ENCODE measurements around the gene ABR. TPM values are rescaled to one million over a fixed set of nuclear protein-coding genes. Genes with fewer than 3 reads are reported as not detected.
"Not testable (repeated sequence)": the region's sequence is repeated elsewhere in the genome, so short reads cannot be mapped to it uniquely, and the experiment has no call there.

Gene ABR
- total RNA-seq, 1 experiment from 2014 or later: 78.3 TPM

DNA sequence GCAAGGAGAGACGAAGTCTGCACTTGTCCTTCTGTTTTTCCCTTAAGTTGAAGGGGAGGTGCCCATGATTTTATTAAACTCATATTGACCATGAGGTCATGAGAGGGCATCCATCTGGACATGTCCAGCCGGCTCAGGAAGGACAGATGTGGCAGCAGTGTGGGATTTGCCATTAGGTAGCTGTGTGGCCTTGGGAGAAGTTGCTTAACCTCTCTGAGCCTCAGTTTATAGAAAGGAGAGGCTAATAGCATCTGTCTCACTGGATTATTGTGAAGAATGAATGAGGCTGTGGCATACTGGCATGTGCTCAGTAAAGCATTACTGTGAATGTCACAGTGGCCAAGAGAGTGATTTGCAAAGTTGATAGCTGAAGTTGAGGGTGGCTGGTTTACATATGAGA, 181.7 kb downstream of the ABR start:
- no peaks in the 10 kb centered on the region for H3K9me3 ChIP-seq
- Mint-ChIP-seq H3K27me3 (ENCODE audit: insufficient read depth, unreplicated experiment) (no peaks in the 10 kb centered on the region), H3K4me3 (ENCODE audit: unreplicated experiment) (peak overlapping the region; percentile 97), H3K4me1 (ENCODE audit: low read depth, unreplicated experiment) (peaks cover 11% of the 10 kb centered on the region), H3K36me3 (ENCODE audit: insufficient read depth, unreplicated experiment) (peaks cover 53% of the 10 kb centered on the region), H3K9me3 (ENCODE audit: unreplicated experiment) (peaks cover 9% of the 10 kb centered on the region), H3K27ac (ENCODE audit: unreplicated experiment) (no peak overlapping the region)
- no peak for DNase-seq
- TF ChIP-seq, protein P1, sequence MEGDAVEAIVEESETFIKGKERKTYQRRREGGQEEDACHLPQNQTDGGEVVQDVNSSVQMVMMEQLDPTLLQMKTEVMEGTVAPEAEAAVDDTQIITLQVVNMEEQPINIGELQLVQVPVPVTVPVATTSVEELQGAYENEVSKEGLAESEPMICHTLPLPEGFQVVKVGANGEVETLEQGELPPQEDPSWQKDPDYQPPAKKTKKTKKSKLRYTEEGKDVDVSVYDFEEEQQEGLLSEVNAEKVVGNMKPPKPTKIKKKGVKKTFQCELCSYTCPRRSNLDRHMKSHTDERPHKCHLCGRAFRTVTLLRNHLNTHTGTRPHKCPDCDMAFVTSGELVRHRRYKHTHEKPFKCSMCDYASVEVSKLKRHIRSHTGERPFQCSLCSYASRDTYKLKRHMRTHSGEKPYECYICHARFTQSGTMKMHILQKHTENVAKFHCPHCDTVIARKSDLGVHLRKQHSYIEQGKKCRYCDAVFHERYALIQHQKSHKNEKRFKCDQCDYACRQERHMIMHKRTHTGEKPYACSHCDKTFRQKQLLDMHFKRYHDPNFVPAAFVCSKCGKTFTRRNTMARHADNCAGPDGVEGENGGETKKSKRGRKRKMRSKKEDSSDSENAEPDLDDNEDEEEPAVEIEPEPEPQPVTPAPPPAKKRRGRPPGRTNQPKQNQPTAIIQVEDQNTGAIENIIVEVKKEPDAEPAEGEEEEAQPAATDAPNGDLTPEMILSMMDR (IDR thresholded peaks at IDR 0.05; ENCODE audit: insufficient read depth in 1 of 2, low read depth in 1 of 2, low read length in 1 of 2, severe bottlenecking in 1 of 2, unreplicated experiment in 1 of 2): no peak
- peaks cover 8% of the 10 kb centered on the region for H3K36me3 ChIP-seq (ENCODE audit: control insufficient read depth, insufficient read depth, low read length)
- BruUV-seq (replicated peaks): no TSS peak
- ChIA-PET POLR2A (no interaction called here), CTCF (interaction anchor here (1.9 kb wide), 1 partner anchor 586 kb away, joined by 21 read pairs; no protein-coding TSS in a partner anchor)
- H3K4me3 ChIP-seq (ENCODE audit: low read depth, low read length): peak overlapping the region; percentile 87
- peaks cover 10% of the 10 kb centered on the region for H3K4me1 ChIP-seq
- intact Hi-C loops (cut with micrococcal nuclease; ENCODE audit: unreplicated experiment): loop anchor here (2.0 to 5.0 kb wide), 2 partner anchors 59 to 856 kb away; a partner anchor contains a TSS
- H3K27me3 ChIP-seq (replicated peaks; ENCODE audit: control insufficient read depth, insufficient read depth, low read length): no peaks in the 10 kb centered on the region

DNA sequence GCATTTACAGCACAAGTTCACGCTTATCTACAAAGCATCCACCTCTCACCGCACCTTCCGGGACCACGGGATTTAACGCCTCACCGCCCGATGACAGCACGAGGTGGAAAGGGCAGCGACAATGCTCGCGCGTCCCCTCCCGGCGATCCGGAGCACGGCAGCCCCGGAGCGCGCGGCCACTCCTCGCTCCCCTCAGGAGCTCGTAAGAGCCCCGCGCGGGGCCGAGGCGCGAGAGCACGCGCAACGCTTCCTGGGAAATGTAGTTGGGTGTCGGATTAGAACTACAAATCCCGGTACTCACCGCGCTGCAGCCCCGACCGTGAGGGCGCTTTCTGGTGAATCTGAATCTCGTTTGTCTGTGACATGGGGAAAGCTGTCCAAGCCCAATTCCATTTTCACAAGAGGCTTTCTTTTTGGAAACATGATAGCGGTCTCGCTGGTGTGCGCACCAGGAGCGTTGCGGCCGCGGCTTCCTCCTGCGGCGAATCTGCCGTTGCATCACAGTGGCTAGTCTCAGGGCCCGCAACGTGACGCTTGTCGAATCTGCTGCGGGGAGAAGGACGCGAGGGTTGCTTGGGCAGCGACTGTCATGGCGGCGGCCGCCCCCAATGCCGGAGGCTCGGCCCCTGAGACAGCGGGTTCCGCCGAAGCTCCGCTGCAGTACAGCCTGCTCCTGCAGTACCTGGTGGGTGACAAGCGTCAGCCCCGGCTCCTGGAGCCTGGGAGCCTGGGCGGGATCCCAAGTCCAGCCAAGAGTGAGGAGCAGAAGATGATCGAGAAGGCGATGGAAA, 183.0 kb downstream of the ABR start, which contains the start of gene TIMM22:
Gene TIMM22 (plus strand): TSS at position 576 of the 791 bp plus-strand sequence. CDS start 14 bp downstream, at position 590.
- Histone ChIP-seq H3K36me3 (ENCODE audit: control insufficient read depth, insufficient read depth, low read length) (peaks cover 5% of the 10 kb centered on the region), H3K27me3 (replicated peaks; ENCODE audit: control insufficient read depth, insufficient read depth, low read length) (no peaks in the 10 kb centered on the region), H3K9me3 (no peaks in the 10 kb centered on the region), H3K4me1 (peaks cover 10% of the 10 kb centered on the region), H3K4me3 (ENCODE audit: low read depth, low read length) (peak within 1 kb of the TSS; percentile 87)
- TF ChIP-seq, protein P1 (IDR thresholded peaks at IDR 0.05; ENCODE audit: insufficient read depth in 1 of 2, low read depth in 1 of 2, low read length in 1 of 2, severe bottlenecking in 1 of 2, unreplicated experiment in 1 of 2): peak; percentile 93 to 95
- DNase-seq: peak; percentile 97
- peaks cover 39% of the 10 kb centered on the region for H3K36me3 Mint-ChIP-seq (ENCODE audit: insufficient read depth, unreplicated experiment)
- peak within 1 kb of the TSS; percentile 99 for H3K27ac Mint-ChIP-seq (ENCODE audit: unreplicated experiment)
- POLR2A ChIA-PET: interaction anchor here (0.5 to 1.6 kb wide), 5 partner anchors 17 to 493 kb away, joined by 3 to 10 read pairs (median 5); partner anchors contain the start of gene NXN
- no peaks in the 10 kb centered on the region for H3K27me3 Mint-ChIP-seq (ENCODE audit: insufficient read depth, unreplicated experiment)
- peaks cover 9% of the 10 kb centered on the region for H3K9me3 Mint-ChIP-seq (ENCODE audit: unreplicated experiment)
- CTCF ChIA-PET: interaction anchor here (0.5 to 1.9 kb wide), 17 partner anchors 9 to 613 kb away, joined by 3 to 21 read pairs (median 4); partner anchors contain the start of genes NXN and VPS53
- intact Hi-C loops (cut with micrococcal nuclease; ENCODE audit: unreplicated experiment): loop anchor here (1.0 to 5.0 kb wide), 3 partner anchors 584 to 854 kb away; partner anchors contain the start of gene RPH3AL
- no TSS peak for BruUV-seq (replicated peaks)
- H3K4me1 Mint-ChIP-seq (ENCODE audit: low read depth, unreplicated experiment): peaks cover 11% of the 10 kb centered on the region
- peak within 1 kb of the TSS; percentile 97 for H3K4me3 Mint-ChIP-seq (ENCODE audit: unreplicated experiment)

DNA sequence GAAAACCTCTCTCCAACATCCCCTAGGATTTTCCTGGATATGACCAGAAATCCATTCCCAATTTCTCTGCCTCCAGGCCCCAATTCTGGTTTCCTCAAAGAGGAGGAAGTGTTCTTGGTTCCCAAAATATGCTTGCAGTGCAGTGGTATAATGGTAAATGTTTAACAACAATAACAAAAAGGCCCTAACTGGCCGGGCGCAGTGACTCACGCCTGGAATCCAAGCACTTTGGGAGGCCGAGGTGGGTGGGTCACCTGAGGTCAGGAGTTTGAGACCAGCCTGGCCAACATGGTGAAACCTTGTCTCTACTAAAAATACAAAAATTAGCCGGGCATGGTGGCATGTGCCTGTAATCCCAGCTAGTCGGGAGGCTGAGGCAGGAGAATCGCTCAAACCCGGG, 184.5 kb downstream of the ABR start:
- H3K27me3 ChIP-seq (replicated peaks; ENCODE audit: control insufficient read depth, insufficient read depth, low read length); H3K9me3 Mint-ChIP-seq (ENCODE audit: unreplicated experiment); H3K4me3 Mint-ChIP-seq (ENCODE audit: unreplicated experiment); H3K27me3 Mint-ChIP-seq (ENCODE audit: insufficient read depth, unreplicated experiment); H3K36me3 ChIP-seq (ENCODE audit: control insufficient read depth, insufficient read depth, low read length); H3K4me3 ChIP-seq (ENCODE audit: low read depth, low read length); DNase-seq; H3K9me3 ChIP-seq; BruUV-seq (replicated peaks); H3K27ac Mint-ChIP-seq (ENCODE audit: unreplicated experiment); CTCF ChIA-PET: not testable (repeated sequence)
- peaks cover 10% of the 10 kb centered on the region for H3K4me1 ChIP-seq
- Mint-ChIP-seq H3K4me1 (ENCODE audit: low read depth, unreplicated experiment) (peaks cover 11% of the 10 kb centered on the region), H3K36me3 (ENCODE audit: insufficient read depth, unreplicated experiment) (peaks cover 25% of the 10 kb centered on the region)
- intact Hi-C loops (cut with micrococcal nuclease; ENCODE audit: unreplicated experiment): loop anchor here (5.0 kb wide), 1 partner anchor 853 kb away; a partner anchor contains a TSS
- POLR2A ChIA-PET: interaction anchor here (0.6 kb wide), 1 partner anchor 44 kb away, joined by 10 read pairs; no protein-coding TSS in a partner anchor

All from Caco-2 (cell line).